HepG2 (cell line): ENCODE measurements around the gene C16orf89. TPM values are rescaled to one million over a fixed set of nuclear protein-coding genes. Genes with fewer than 3 reads are reported as not detected.

ENCODE experiments used
- ATAC-seq: fragments of 200-7000 bp; cut with Tn5 transposase; 3 replicates; pipeline ENCODE4 v1.9.1; 2020; ENCODE audit warnings: mild to moderate bottlenecking, moderate library complexity
- BruUV-seq: library from RNA; stranded (reverse); fragments of 400-500 nt; replicated peaks from 2 replicates; lab custom pipeline; 2021; lab: Mats Ljungman, UMichigan
- CTCF ChIA-PET: fragments of 300-600 bp; formaldehyde crosslinking; extraction: SDS; loops from one replicate; lab custom pipeline; 2021; ENCODE audit warnings: low total read pairs, inconsistent platforms, low intra/inter-chr PET ratio; lab: Yijun Ruan, JAX
- POLR2A ChIA-PET: fragments of 350-600 bp; sonication (Branson Sonifier 250); formaldehyde crosslinking; loops from one replicate; lab custom pipeline; 2020; ENCODE audit warnings: antibody characterized with exemption, inconsistent platforms; lab: Yijun Ruan, JAX
- DNase-seq: peaks from one replicate; pipeline ENCODE4 v3.0.0-alpha.2; 2015; ENCODE audit warnings: low spot score
- FAIRE-seq: peaks from 3 replicates; lab custom pipeline; 2011; peaks lifted over from hg19 to GRCh38; lab: Jason Lieb, UNC
- H2AFZ ChIP-seq: one replicate; pipeline ENCODE4 v1.6.1; 2011; ENCODE audit warnings: low read length, inconsistent platforms
- H3K27ac ChIP-seq: fragments of 300-600 bp; 3 replicates; pipeline ENCODE4 v1.8.0; 2011; ENCODE audit warnings: mixed run types, mild to moderate bottlenecking, mixed read lengths, low read length, inconsistent platforms; ENCODE audit not compliant: insufficient read depth; ENCODE audit errors: extremely low read length
- H3K27me3 ChIP-seq, 2 experiments: fragments of 200-600 bp in 1 of 2; 2 replicates in 1 of 2; 3 replicates in 1 of 2; pipeline versions ENCODE4 v1.6.0 to v1.8.0; 2011; ENCODE audit warnings: low read length in 2 of 2, mild to moderate bottlenecking in 2 of 2, moderate library complexity in 2 of 2, inconsistent platforms in 1 of 2; ENCODE audit not compliant: insufficient read depth in 2 of 2, control insufficient read depth in 1 of 2
- H3K36me3 ChIP-seq, 2 experiments: fragments of 200-600 bp in 1 of 2; replicated peaks in 1 of 2; 2 replicates in 1 of 2; 3 replicates in 1 of 2; pipeline versions ENCODE4 v1.5.1 to v1.8.0; 2011; ENCODE audit warnings: low read length in 2 of 2, inconsistent platforms in 1 of 2; ENCODE audit not compliant: insufficient read depth in 2 of 2, control insufficient read depth in 1 of 2
- H3K4me1 ChIP-seq: 2 replicates; pipeline ENCODE4 v1.5.1; 2012; ENCODE audit warnings: low read length, inconsistent platforms; ENCODE audit not compliant: insufficient read depth
- H3K4me2 ChIP-seq: 2 replicates; pipeline ENCODE4 v1.6.0; 2011; ENCODE audit warnings: low read depth, low read length, inconsistent platforms
- H3K4me3 ChIP-seq, 3 experiments: fragments of 200-600 bp in 1 of 3; sonication (generic), shearing (Covaris generic) in 1 of 3; replicated peaks in 1 of 3; 2 replicates each; pipeline ENCODE4 v1.5.1; 2011 to 2016; ENCODE audit warnings: low read length in 3 of 3, inconsistent platforms in 2 of 3, low read depth in 2 of 3, mild to moderate bottlenecking in 2 of 3, control low read depth in 1 of 3, mixed read lengths in 1 of 3; ENCODE audit not compliant: insufficient read depth in 1 of 3
- H3K79me2 ChIP-seq: one replicate; pipeline ENCODE4 v1.6.1; 2011; ENCODE audit warnings: low read length, inconsistent platforms; ENCODE audit not compliant: insufficient read depth
- H3K9ac ChIP-seq: 2 replicates; pipeline ENCODE4 v1.6.0; 2011; ENCODE audit warnings: mild to moderate bottlenecking, low read depth, low read length, inconsistent platforms; ENCODE audit not compliant: insufficient read depth
- H3K9me3 ChIP-seq: 2 replicates; pipeline ENCODE4 v1.5.1; 2012; ENCODE audit warnings: mild to moderate bottlenecking, low read length
- H4K20me1 ChIP-seq: 2 replicates; pipeline ENCODE4 v1.6.0; 2011; ENCODE audit warnings: inconsistent platforms, mild to moderate bottlenecking, low read length, moderate library complexity; ENCODE audit not compliant: insufficient read depth
- CEBPB ChIP-seq: IDR thresholded peaks from 2 replicates; pipeline ENCODE4 v1.6.1; 2011; ENCODE audit warnings: low read depth, low read length, improper control_type of control experiment, borderline replicate concordance
- MAFK ChIP-seq, 2 experiments: IDR thresholded peaks in 1 of 2; conservative IDR thresholded peaks in 1 of 2; 2 replicates each; pipeline ENCODE4 v1.6.1; 2011; ENCODE audit warnings: improper control_type of control experiment in 2 of 2, low read length in 2 of 2
- MAZ ChIP-seq, 2 experiments: sonication (generic) in 1 of 2; formaldehyde crosslinking in 1 of 2; IDR thresholded peaks; 2 replicates each; pipeline versions ENCODE4 v1.5.0 to v1.6.1; 2012 to 2020; ENCODE audit warnings: low read depth in 2 of 2, mild to moderate bottlenecking in 2 of 2, borderline replicate concordance in 1 of 2, improper control_type of control experiment in 1 of 2, low read length in 1 of 2, missing genetic modification reagents in 1 of 2, moderate library complexity in 1 of 2
- TP53 ChIP-seq: sonication (generic); formaldehyde crosslinking; conservative IDR thresholded peaks from 2 replicates; pipeline ENCODE4 v1.4.0; 2020; ENCODE audit warnings: missing genetic modification reagents
- USF2 ChIP-seq, 2 experiments: sonication (generic) in 1 of 2; formaldehyde crosslinking in 1 of 2; IDR thresholded peaks; 2 replicates each; pipeline versions ENCODE4 v1.5.1 to v1.6.1; 2011 to 2020; ENCODE audit warnings: borderline replicate concordance in 1 of 2, low read depth in 1 of 2, low read length in 1 of 2, mild to moderate bottlenecking in 1 of 2, missing genetic modification reagents in 1 of 2, moderate library complexity in 1 of 2
- ZBTB7A ChIP-seq: sonication (generic); formaldehyde crosslinking; IDR thresholded peaks from 2 replicates; pipeline ENCODE4 v1.8.0; 2022; ENCODE audit warnings: mild to moderate bottlenecking, missing genetic modification reagents
- ZNF282 ChIP-seq: fragments of 450-650 bp; IDR thresholded peaks from 2 replicates; pipeline ENCODE4 v1.6.1; 2018; ENCODE audit not compliant: partially characterized antibody
- ZNF329 ChIP-seq: sonication (generic); formaldehyde crosslinking; IDR thresholded peaks from 2 replicates; pipeline ENCODE4 v1.9.0; 2021; ENCODE audit warnings: low read depth, mild to moderate bottlenecking, missing genetic modification reagents
- ZNF572 ChIP-seq: sonication (generic); formaldehyde crosslinking; IDR thresholded peaks from 2 replicates; pipeline ENCODE4 v1.5.1; 2020; ENCODE audit warnings: mild to moderate bottlenecking, missing genetic modification reagents
- ZNF710 ChIP-seq: sonication (generic); formaldehyde crosslinking; IDR thresholded peaks from 2 replicates; pipeline ENCODE4 v1.5.0; 2020; ENCODE audit warnings: mild to moderate bottlenecking, missing genetic modification reagents, borderline replicate concordance
- ZNF782 ChIP-seq: sonication (generic); formaldehyde crosslinking; IDR thresholded peaks from 2 replicates; pipeline ENCODE4 v1.4.0; 2020; ENCODE audit warnings: missing genetic modification reagents, mild to moderate bottlenecking, borderline replicate concordance
- WGBS: methylation state at CpG from one replicate; pipeline ENCODE4 v1.1.6; 2017; ENCODE audit warnings: low lambda C conversion rate; 5-methylcytosine and 5-hydroxymethylcytosine counted together
- in situ Hi-C: cut with HindIII; loops from 2 replicates; pipeline ENCODE4 v1.10.0; 2017; ENCODE audit warnings: low pct_unique_long_range_greater_than_20kb; ENCODE audit not compliant: extremely low pct_ligation_motif_present
- intact Hi-C: fragments of 100-400 bp; cut with micrococcal nuclease; formaldehyde crosslinking; loops from one replicate; pipeline ENCODE4 v1.10.0; 2022; ENCODE audit not compliant: unreplicated experiment
- polyA plus RNA-seq, 8 experiments: library from polyadenylated mRNA; depleted of rRNA in 3 of 8; stranded (reverse) in 7 of 8; unstranded in 1 of 8; fragments of >200 nt; fragmentation: Illumina TruSeq in 4 of 8; extraction: Trizol in 4 of 8; gene quantifications; 2 replicates each; pipeline versions ENCODE4 v1.2.1 to v1.2.3, GENCODE V29; 2011 to 2016; ENCODE audit warnings: low read depth in 4 of 8, missing spikeins in 1 of 8, mixed read lengths in 1 of 8; ENCODE audit not compliant: insufficient read depth in 1 of 8
- total RNA-seq, 5 experiments: library from RNA; depleted of rRNA; stranded (reverse); fragments of >200 nt; fragmentation: Illumina TruSeq; extraction: Trizol; gene quantifications; 2 replicates each; pipeline ENCODE4 v1.2.3, GENCODE V29; 2016; ENCODE audit warnings: low read depth in 1 of 5
- TF ChIP-seq, protein P1 (sequence below): sonication (generic); formaldehyde crosslinking; IDR thresholded peaks from 2 replicates; pipeline ENCODE4 v1.8.1; 2023; ENCODE audit warnings: mild to moderate bottlenecking, moderate library complexity, missing genetic modification reagents

The C16orf89 gene
- total and polyA plus RNA-seq, 2 of the 13 experiments (the other 11 are each of a cell fraction or from before 2014, with no cell fraction given) = 1.9 to 3.4 TPM

DNA sequence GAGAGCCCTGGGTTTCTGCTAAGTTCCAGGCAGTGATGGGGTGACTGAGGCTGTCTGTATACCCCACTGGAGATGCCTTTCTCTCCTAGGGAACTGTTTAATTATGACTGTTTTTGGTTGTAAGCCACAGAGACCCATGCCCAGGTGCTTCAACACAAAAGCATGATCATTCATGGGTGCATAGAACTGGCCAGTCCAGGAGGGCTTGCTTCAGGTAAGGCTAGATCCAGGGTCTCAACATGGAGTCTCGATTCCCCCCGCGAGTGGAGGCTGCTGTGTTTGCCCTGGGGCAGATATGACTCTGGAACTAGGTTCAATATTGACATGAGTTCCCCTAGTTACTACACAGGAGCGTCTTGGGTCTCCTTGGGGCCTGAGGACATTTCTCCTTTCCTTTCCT lies 49.9 kb downstream of the C16orf89 start:
- H3K9me3 ChIP-seq = no peaks in the 10 kb centered on the region
- in situ Hi-C loops = no loop called here
- ChIA-PET CTCF (no interaction called here), POLR2A (no interaction called here)
- no peak for ATAC-seq
- no peak overlapping the region for H3K4me3 ChIP-seq
- intact Hi-C loops = no loop called here
- no peak overlapping the region for H3K9ac ChIP-seq
- 10% methylated on average over 1 of the region's 4 CpGs for WGBS
- FAIRE-seq = no peak
- H3K27me3 ChIP-seq = peaks cover 0 to 47% of the 10 kb centered on the region in 2 experiments; a peak in 4 of 5 replicates
- H3K79me2 ChIP-seq = no peaks in the 10 kb centered on the region
- BruUV-seq = no TSS peak
- H3K4me2 ChIP-seq = no peak overlapping the region
- H4K20me1 ChIP-seq = no peaks in the 10 kb centered on the region
- TF ChIP-seq ZNF329 (CRISPR knock-in tag) = peak; percentile 97
- no peak for TF ChIP-seq TP53
- DNase-seq = no peak
- no peak overlapping the region for H2AFZ ChIP-seq
- H3K4me1 ChIP-seq = peaks cover 5% of the 10 kb centered on the region; the same call in 1 of the 2 replicates
- H3K36me3 ChIP-seq = no peaks in the 10 kb centered on the region
- H3K27ac ChIP-seq = no peak overlapping the region

- ATAC-seq = peak; percentile 8; the same call in 2 of the 3 replicates
- BruUV-seq = no TSS peak
- Histone ChIP-seq H3K27me3 (peaks cover 0 to 48% of the 10 kb centered on the region in 2 experiments; a peak in 4 of 5 replicates), H3K4me1 (peaks cover 11% of the 10 kb centered on the region), H3K27ac (no peak overlapping the region), H3K9ac (no peak overlapping the region), H3K79me2 (no peaks in the 10 kb centered on the region), H3K4me3 (no peak overlapping the region), H4K20me1 (no peaks in the 10 kb centered on the region), H3K4me2 (no peak overlapping the region), H3K9me3 (no peaks in the 10 kb centered on the region), H3K36me3 (no peaks in the 10 kb centered on the region), H2AFZ (no peak overlapping the region)
- DNase-seq = no peak
- FAIRE-seq = no peak
- ChIA-PET CTCF (no interaction called here), POLR2A (no interaction called here)
- intact Hi-C loops = no loop called here
- WGBS = 11% methylated on average over 3 of the region's 4 CpGs
- in situ Hi-C loops = no loop called here
- TF ChIP-seq USF2 (IDR thresholded peaks at IDR 0.05; ENCODE audit: low read depth, low read length) = peak; percentile 44
- TF ChIP-seq USF2 (CRISPR knock-in tag; IDR thresholded peaks at IDR 0.05; ENCODE audit: borderline replicate concordance) = peak; percentile 38; the same call in 1 of the 2 replicates
- TF ChIP-seq MAFK (conservative IDR thresholded peaks at IDR 0.05 in 1 of 2, IDR thresholded peaks at IDR 0.05 in 1 of 2; ENCODE audit: low read length in 2 of 2) = no peak
- TF ChIP-seq ZNF782 (CRISPR knock-in tag) = no peak
- no peak for TF ChIP-seq MAZ (IDR thresholded peaks at IDR 0.05; ENCODE audit: borderline replicate concordance, low read depth, low read length)
- no peak for TF ChIP-seq MAZ (CRISPR knock-in tag; IDR thresholded peaks at IDR 0.05; ENCODE audit: low read depth)
- TF ChIP-seq CEBPB = peak; percentile 54; the same call in 1 of the 2 replicates
- no peak for TF ChIP-seq ZNF710 (CRISPR knock-in tag)
- TF ChIP-seq ZNF282 = no peak
- TF ChIP-seq ZBTB7A (CRISPR knock-in tag) = no peak
- no peak for TF ChIP-seq ZNF572 (CRISPR knock-in tag)
- TF ChIP-seq, protein P1, sequence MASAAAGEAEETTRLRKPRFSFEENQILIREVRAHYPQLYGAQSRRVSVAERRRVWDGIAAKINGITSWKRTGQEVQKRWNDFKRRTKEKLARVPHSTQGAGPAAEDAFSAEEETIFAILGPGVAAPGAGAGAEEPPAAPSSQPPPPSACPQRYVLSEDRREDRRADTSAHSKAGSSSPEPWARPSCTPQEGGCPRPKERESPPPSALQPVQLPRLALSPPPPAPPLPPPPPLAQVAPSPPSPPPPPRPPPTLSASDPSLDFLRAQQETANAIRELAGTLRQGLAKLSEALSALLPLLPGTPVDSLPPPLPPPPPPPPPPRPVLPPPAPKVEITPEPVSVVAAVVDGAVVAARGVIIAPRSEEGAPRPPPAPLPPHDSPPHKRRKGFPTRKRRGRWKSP = no peak
These were observed 50.4 kb downstream of the C16orf89 start for GRCh38 chr16:5015351-5015750.
